WTC11 (cell line): Measurements from ENCODE around the gene TNFRSF11A. TPM values are rescaled to one million over a fixed set of nuclear protein-coding genes. Genes with fewer than 3 reads are reported as not detected.

Source experiments
- ATAC-seq: fragments of 200-7000 bp; cut with Tn5 transposase; 2 replicates; pipeline ENCODE4 v1.10.0; 2021; ENCODE audit warnings: mild to moderate bottlenecking, moderate library complexity
- CTCF ChIA-PET: fragments of 300-600 bp; sonication (Branson Sonifier 250); formaldehyde crosslinking; loops from one replicate; lab custom pipeline; 2021; ENCODE audit warnings: antibody characterized with exemption; lab: Charles Lee
- POLR2A ChIA-PET: fragments of 350-600 bp; sonication (Branson Sonifier 250); formaldehyde crosslinking; loops from one replicate; lab custom pipeline; 2021; ENCODE audit warnings: antibody characterized with exemption; lab: Charles Lee
- DNase-seq: peaks from one replicate; pipeline ENCODE4 v3.0.0; 2021; ENCODE audit warnings: low spot score
- H3K27ac Mint-ChIP-seq: 2 replicates; pipeline ENCODE4 v1.8.0; 2021; ENCODE audit warnings: mixed read lengths
- H3K27me3 Mint-ChIP-seq: 2 replicates; pipeline ENCODE4 v1.8.0; 2021; ENCODE audit warnings: low read depth, mild to moderate bottlenecking, moderate library complexity, mixed read lengths
- H3K36me3 Mint-ChIP-seq: 2 replicates; pipeline ENCODE4 v1.8.0; 2021; ENCODE audit warnings: mixed read lengths
- H3K4me1 Mint-ChIP-seq: 2 replicates; pipeline ENCODE4 v1.8.0; 2022; ENCODE audit warnings: mixed read lengths
- H3K4me3 Mint-ChIP-seq: 2 replicates; pipeline ENCODE4 v1.8.0; 2021; ENCODE audit warnings: mild to moderate bottlenecking, moderate library complexity, mixed read lengths
- H3K9me3 Mint-ChIP-seq: 2 replicates; pipeline ENCODE4 v1.8.0; 2021; ENCODE audit warnings: mixed read lengths
- CBFB ChIP-seq: sonication (generic); formaldehyde crosslinking; IDR thresholded peaks from 2 replicates; pipeline ENCODE4 v1.8.1; 2022; ENCODE audit warnings: mild to moderate bottlenecking, low read depth, missing genetic modification reagents
- EMX1 ChIP-seq: fragments of 250-450 bp; sonication (Bioruptor Pico); IDR thresholded peaks from 2 replicates; pipeline ENCODE4 v1.8.0; 2021; ENCODE audit warnings: mild to moderate bottlenecking
- ETV6 ChIP-seq: sonication (generic); formaldehyde crosslinking; IDR thresholded peaks from 2 replicates; pipeline ENCODE4 v1.8.1; 2022; ENCODE audit warnings: mild to moderate bottlenecking, missing genetic modification reagents
- FOXK1 ChIP-seq: sonication (generic); formaldehyde crosslinking; IDR thresholded peaks from 2 replicates; pipeline ENCODE4 v1.8.0; 2022; ENCODE audit warnings: mild to moderate bottlenecking, moderate library complexity, missing genetic modification reagents
- GABPB1 ChIP-seq: sonication (generic); formaldehyde crosslinking; IDR thresholded peaks from 2 replicates; pipeline ENCODE4 v1.8.1; 2023; ENCODE audit warnings: mild to moderate bottlenecking, missing genetic modification reagents
- MYBL2 ChIP-seq: sonication (generic); formaldehyde crosslinking; IDR thresholded peaks from 2 replicates; pipeline ENCODE4 v1.8.1; 2023; ENCODE audit warnings: mild to moderate bottlenecking, moderate library complexity, missing genetic modification reagents
- NFATC4 ChIP-seq: fragments of 250-450 bp; sonication (Bioruptor Pico); IDR thresholded peaks from 2 replicates; pipeline ENCODE4 v1.9.0; 2021; ENCODE audit warnings: mild to moderate bottlenecking
- NFYB ChIP-seq: sonication (generic); formaldehyde crosslinking; conservative IDR thresholded peaks from 2 replicates; pipeline ENCODE4 v1.8.0; 2022; ENCODE audit warnings: low read depth, missing genetic modification reagents
- NR3C1 ChIP-seq: sonication (generic); formaldehyde crosslinking; conservative IDR thresholded peaks from 2 replicates; pipeline ENCODE4 v1.8.1; 2023; ENCODE audit warnings: low read depth, mild to moderate bottlenecking, missing genetic modification reagents
- RELA ChIP-seq: sonication (generic); formaldehyde crosslinking; IDR thresholded peaks from 2 replicates; pipeline ENCODE4 v1.8.1; 2022; ENCODE audit warnings: missing genetic modification reagents, mild to moderate bottlenecking, borderline replicate concordance
- RORB ChIP-seq: fragments of 250-450 bp; sonication (Bioruptor Pico); IDR thresholded peaks from 2 replicates; pipeline ENCODE4 v1.9.0; 2021; ENCODE audit warnings: mild to moderate bottlenecking
- SMAD3 ChIP-seq: sonication (generic); formaldehyde crosslinking; IDR thresholded peaks from 2 replicates; pipeline ENCODE4 v1.8.0; 2022; ENCODE audit warnings: missing genetic modification reagents, mild to moderate bottlenecking, borderline replicate concordance
- ZNF121 ChIP-seq: sonication (generic); formaldehyde crosslinking; IDR thresholded peaks from 2 replicates; pipeline ENCODE4 v1.8.0; 2023; ENCODE audit warnings: missing genetic modification reagents
- ZNF138 ChIP-seq: sonication (generic); formaldehyde crosslinking; conservative IDR thresholded peaks from 2 replicates; pipeline ENCODE4 v1.8.1; 2022; ENCODE audit warnings: mild to moderate bottlenecking, moderate library complexity, missing genetic modification reagents
- total RNA-seq: library from RNA; stranded (reverse); gene quantifications from 3 replicates; pipeline ENCODE4 v1.2.3, GENCODE V29; 2021
- TF ChIP-seq, protein P1 (sequence below): sonication (generic); formaldehyde crosslinking; IDR thresholded peaks from 2 replicates; pipeline ENCODE4 v1.8.0; 2022; ENCODE audit warnings: mild to moderate bottlenecking, missing genetic modification reagents
- TF ChIP-seq, protein P2 (sequence below): sonication (generic); formaldehyde crosslinking; IDR thresholded peaks from 2 replicates; pipeline ENCODE4 v1.8.0; 2023; ENCODE audit warnings: missing genetic modification reagents
- TF ChIP-seq, protein P3 (sequence below): sonication (generic); formaldehyde crosslinking; conservative IDR thresholded peaks from 2 replicates; pipeline ENCODE4 v1.8.1; 2023; ENCODE audit warnings: mild to moderate bottlenecking, low read depth, missing genetic modification reagents, moderate library complexity
- TF ChIP-seq, protein P4 (sequence below): sonication (generic); formaldehyde crosslinking; IDR thresholded peaks from 2 replicates; pipeline ENCODE4 v1.8.1; 2022; ENCODE audit warnings: low read depth, mild to moderate bottlenecking, moderate library complexity, missing genetic modification reagents, borderline replicate concordance
- TF ChIP-seq, protein P5 (sequence below): sonication (generic); formaldehyde crosslinking; IDR thresholded peaks from 2 replicates; pipeline ENCODE4 v1.8.1; 2022; ENCODE audit warnings: mild to moderate bottlenecking, missing genetic modification reagents, moderate library complexity, borderline replicate concordance
- TF ChIP-seq, protein P6 (sequence below): fragments of 250-450 bp; sonication (Bioruptor Pico); IDR thresholded peaks from 2 replicates; pipeline ENCODE4 v1.9.0; 2021; ENCODE audit warnings: mild to moderate bottlenecking
- TF ChIP-seq, protein P7 (sequence below): sonication (generic); formaldehyde crosslinking; IDR thresholded peaks from 2 replicates; pipeline ENCODE4 v1.8.0; 2022; ENCODE audit warnings: mild to moderate bottlenecking, missing genetic modification reagents

Gene TNFRSF11A
- total RNA-seq, 1 experiment from 2014 or later, result 4.9 TPM

DNA sequence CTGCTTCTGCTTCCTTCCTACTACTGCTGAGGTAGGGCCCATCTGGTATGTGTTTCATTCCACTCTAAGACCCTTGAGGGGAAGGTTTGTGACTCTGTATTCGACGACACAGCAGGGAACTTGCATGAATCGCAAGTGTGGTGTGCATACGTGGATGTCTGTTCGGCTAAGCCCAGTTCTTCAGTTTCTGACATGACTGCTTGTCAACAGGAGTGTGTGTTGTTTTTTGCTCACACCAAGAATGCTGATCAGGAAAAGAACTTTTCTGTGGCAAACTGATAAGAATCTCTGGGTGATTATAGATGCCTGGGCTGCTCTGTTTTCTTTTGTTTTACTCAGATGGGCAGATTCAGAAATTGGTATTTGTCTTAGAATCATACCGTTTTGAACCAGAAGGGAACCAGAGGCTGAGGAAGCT lies 22.0 kb downstream of the TNFRSF11A start:
- no peak overlapping the region for H3K4me3 Mint-ChIP-seq
- no peaks in the 10 kb centered on the region for H3K27me3 Mint-ChIP-seq
- no peaks in the 10 kb centered on the region for H3K9me3 Mint-ChIP-seq
- DNase-seq (no peak), ATAC-seq (peak; percentile 48)
- H3K36me3 Mint-ChIP-seq, result no peaks in the 10 kb centered on the region
- H3K4me1 Mint-ChIP-seq, result peaks cover 36% of the 10 kb centered on the region
- TF ChIP-seq, protein P1, sequence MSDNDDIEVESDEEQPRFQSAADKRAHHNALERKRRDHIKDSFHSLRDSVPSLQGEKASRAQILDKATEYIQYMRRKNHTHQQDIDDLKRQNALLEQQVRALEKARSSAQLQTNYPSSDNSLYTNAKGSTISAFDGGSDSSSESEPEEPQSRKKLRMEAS (CRISPR knock-in tag), result 0 out of 2 replicates have a peak, but pooled peaks have one; percentile 1
- TF ChIP-seq FOXK1, result no peak
- TF ChIP-seq ZNF121 (CRISPR knock-in tag), result peak; percentile 35; the same call in 1 of the 2 replicates
- POLR2A ChIA-PET, result no interaction called here
- CTCF ChIA-PET, result interaction anchor here (0.8 to 1.7 kb wide), 2 partner anchors 22 to 98 kb away, joined by 3 to 8 read pairs; partner anchors contain the start of gene TNFRSF11A
- peak overlapping the region; percentile 39 for H3K27ac Mint-ChIP-seq

DNA sequence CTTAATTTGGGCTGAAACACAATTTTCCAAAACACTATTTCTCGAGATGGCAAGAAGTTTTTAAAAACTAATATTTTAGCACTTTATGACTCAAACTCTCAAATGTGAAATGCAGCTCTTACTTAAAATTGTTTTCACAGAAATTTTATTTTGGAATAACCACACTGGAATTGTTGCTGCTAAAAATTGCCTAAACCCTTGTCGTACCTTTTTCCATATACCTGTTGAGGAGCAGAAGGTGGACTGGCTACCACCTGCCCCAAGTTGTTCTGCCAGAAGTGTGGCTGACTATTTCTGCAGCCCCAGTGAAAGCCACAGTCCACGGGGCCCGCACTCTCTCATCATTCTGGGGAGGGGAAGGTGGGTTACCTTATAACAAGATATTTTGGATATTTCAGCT lies 23.4 kb downstream of the TNFRSF11A start:
- ATAC-seq (no peak), DNase-seq (no peak)
- H3K27ac Mint-ChIP-seq, result no peak overlapping the region
- H3K9me3 Mint-ChIP-seq, result no peaks in the 10 kb centered on the region
- peaks cover 46% of the 10 kb centered on the region for H3K4me1 Mint-ChIP-seq
- ChIA-PET POLR2A (interaction anchor here (0.6 kb wide), 1 partner anchor 173 kb away, joined by 4 read pairs; no protein-coding TSS in a partner anchor), CTCF (interaction anchor here (0.6 to 1.7 kb wide), 2 partner anchors 24 to 41 kb away, joined by 3 to 8 read pairs; partner anchors contain the start of gene TNFRSF11A)
- TF ChIP-seq, protein P2, sequence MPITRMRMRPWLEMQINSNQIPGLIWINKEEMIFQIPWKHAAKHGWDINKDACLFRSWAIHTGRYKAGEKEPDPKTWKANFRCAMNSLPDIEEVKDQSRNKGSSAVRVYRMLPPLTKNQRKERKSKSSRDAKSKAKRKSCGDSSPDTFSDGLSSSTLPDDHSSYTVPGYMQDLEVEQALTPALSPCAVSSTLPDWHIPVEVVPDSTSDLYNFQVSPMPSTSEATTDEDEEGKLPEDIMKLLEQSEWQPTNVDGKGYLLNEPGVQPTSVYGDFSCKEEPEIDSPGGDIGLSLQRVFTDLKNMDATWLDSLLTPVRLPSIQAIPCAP (CRISPR knock-in tag), result no peak
- TF ChIP-seq, protein P3, sequence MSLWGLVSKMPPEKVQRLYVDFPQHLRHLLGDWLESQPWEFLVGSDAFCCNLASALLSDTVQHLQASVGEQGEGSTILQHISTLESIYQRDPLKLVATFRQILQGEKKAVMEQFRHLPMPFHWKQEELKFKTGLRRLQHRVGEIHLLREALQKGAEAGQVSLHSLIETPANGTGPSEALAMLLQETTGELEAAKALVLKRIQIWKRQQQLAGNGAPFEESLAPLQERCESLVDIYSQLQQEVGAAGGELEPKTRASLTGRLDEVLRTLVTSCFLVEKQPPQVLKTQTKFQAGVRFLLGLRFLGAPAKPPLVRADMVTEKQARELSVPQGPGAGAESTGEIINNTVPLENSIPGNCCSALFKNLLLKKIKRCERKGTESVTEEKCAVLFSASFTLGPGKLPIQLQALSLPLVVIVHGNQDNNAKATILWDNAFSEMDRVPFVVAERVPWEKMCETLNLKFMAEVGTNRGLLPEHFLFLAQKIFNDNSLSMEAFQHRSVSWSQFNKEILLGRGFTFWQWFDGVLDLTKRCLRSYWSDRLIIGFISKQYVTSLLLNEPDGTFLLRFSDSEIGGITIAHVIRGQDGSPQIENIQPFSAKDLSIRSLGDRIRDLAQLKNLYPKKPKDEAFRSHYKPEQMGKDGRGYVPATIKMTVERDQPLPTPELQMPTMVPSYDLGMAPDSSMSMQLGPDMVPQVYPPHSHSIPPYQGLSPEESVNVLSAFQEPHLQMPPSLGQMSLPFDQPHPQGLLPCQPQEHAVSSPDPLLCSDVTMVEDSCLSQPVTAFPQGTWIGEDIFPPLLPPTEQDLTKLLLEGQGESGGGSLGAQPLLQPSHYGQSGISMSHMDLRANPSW, result no peak
- TF ChIP-seq, protein P4, sequence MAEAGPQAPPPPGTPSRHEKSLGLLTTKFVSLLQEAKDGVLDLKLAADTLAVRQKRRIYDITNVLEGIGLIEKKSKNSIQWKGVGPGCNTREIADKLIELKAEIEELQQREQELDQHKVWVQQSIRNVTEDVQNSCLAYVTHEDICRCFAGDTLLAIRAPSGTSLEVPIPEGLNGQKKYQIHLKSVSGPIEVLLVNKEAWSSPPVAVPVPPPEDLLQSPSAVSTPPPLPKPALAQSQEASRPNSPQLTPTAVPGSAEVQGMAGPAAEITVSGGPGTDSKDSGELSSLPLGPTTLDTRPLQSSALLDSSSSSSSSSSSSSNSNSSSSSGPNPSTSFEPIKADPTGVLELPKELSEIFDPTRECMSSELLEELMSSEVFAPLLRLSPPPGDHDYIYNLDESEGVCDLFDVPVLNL (CRISPR knock-in tag), result no peak
- TF ChIP-seq NFATC4 (CRISPR knock-in tag) (no peak), EMX1 (CRISPR knock-in tag) (no peak), MYBL2 (no peak), SMAD3 (CRISPR knock-in tag) (no peak), GABPB1 (CRISPR knock-in tag) (no peak), CBFB (CRISPR knock-in tag) (no peak)
- TF ChIP-seq, protein P5, sequence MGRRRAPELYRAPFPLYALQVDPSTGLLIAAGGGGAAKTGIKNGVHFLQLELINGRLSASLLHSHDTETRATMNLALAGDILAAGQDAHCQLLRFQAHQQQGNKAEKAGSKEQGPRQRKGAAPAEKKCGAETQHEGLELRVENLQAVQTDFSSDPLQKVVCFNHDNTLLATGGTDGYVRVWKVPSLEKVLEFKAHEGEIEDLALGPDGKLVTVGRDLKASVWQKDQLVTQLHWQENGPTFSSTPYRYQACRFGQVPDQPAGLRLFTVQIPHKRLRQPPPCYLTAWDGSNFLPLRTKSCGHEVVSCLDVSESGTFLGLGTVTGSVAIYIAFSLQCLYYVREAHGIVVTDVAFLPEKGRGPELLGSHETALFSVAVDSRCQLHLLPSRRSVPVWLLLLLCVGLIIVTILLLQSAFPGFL (CRISPR knock-in tag), result no peak
- H3K36me3 Mint-ChIP-seq, result no peaks in the 10 kb centered on the region
- no peaks in the 10 kb centered on the region for H3K27me3 Mint-ChIP-seq
- no peak overlapping the region for H3K4me3 Mint-ChIP-seq

DNA sequence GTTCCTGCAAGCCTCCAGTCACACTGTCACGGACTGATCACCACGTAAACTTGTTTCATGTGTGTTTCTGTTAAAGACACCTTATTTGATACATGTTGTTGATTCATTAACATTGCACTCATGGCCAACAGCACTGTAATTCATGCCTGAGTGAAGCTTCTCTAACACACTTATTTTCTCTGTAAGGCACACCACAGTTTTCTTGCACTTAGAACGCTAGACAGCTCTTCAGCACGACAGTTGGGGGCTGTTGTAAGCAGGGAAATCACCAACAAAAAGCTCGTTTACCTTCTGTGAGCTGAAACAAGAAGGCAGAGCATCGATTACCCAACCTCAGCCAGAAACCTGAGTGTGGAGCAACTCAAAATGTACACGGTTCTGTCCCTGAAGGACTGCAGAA lies 28.1 kb downstream of the TNFRSF11A start:
- DNase-seq, result no peak
- no peaks in the 10 kb centered on the region for H3K9me3 Mint-ChIP-seq
- POLR2A ChIA-PET, result no interaction called here
- no peaks in the 10 kb centered on the region for H3K36me3 Mint-ChIP-seq
- TF ChIP-seq MYBL2 (no peak), RELA (no peak), ZNF138 (no peak), RORB (CRISPR knock-in tag) (no peak), NFYB (CRISPR knock-in tag) (no peak), NR3C1 (CRISPR knock-in tag) (no peak), ETV6 (no peak)
- TF ChIP-seq, protein P6, sequence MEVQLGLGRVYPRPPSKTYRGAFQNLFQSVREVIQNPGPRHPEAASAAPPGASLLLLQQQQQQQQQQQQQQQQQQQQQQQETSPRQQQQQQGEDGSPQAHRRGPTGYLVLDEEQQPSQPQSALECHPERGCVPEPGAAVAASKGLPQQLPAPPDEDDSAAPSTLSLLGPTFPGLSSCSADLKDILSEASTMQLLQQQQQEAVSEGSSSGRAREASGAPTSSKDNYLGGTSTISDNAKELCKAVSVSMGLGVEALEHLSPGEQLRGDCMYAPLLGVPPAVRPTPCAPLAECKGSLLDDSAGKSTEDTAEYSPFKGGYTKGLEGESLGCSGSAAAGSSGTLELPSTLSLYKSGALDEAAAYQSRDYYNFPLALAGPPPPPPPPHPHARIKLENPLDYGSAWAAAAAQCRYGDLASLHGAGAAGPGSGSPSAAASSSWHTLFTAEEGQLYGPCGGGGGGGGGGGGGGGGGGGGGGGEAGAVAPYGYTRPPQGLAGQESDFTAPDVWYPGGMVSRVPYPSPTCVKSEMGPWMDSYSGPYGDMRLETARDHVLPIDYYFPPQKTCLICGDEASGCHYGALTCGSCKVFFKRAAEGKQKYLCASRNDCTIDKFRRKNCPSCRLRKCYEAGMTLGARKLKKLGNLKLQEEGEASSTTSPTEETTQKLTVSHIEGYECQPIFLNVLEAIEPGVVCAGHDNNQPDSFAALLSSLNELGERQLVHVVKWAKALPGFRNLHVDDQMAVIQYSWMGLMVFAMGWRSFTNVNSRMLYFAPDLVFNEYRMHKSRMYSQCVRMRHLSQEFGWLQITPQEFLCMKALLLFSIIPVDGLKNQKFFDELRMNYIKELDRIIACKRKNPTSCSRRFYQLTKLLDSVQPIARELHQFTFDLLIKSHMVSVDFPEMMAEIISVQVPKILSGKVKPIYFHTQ (CRISPR knock-in tag), result no peak
- TF ChIP-seq, protein P7, sequence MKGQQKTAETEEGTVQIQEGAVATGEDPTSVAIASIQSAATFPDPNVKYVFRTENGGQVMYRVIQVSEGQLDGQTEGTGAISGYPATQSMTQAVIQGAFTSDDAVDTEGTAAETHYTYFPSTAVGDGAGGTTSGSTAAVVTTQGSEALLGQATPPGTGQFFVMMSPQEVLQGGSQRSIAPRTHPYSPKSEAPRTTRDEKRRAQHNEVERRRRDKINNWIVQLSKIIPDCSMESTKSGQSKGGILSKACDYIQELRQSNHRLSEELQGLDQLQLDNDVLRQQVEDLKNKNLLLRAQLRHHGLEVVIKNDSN (CRISPR knock-in tag), result no peak
- peaks cover 31% of the 10 kb centered on the region for H3K4me1 Mint-ChIP-seq
- no peak overlapping the region for H3K4me3 Mint-ChIP-seq
- H3K27me3 Mint-ChIP-seq, result no peaks in the 10 kb centered on the region
- ATAC-seq, result no peak
- peak overlapping the region; percentile 74; the same call in 1 of the 2 replicates for H3K27ac Mint-ChIP-seq
- CTCF ChIA-PET, result no interaction called here
